Suprapubic skin (tissue), 4 donors: Measurements from ENCODE around the gene MBD4. TPM values are rescaled to one million over a fixed set of nuclear protein-coding genes. Genes with fewer than 3 reads are reported as not detected.

Source experiments
- DNase-seq, 2 donors: peaks; one replicate each; pipeline ENCODE4 v3.0.0-alpha.2; 2019; ENCODE audit warnings: low spot score in 2 of 2
- H3K27ac ChIP-seq: fragments of 200-600 bp; sonication (generic); one replicate; pipeline ENCODE4 v1.5.1; 2019
- H3K27me3 ChIP-seq: fragments of 200-600 bp; sonication (generic); one replicate; pipeline ENCODE4 v1.5.1; 2019
- H3K36me3 ChIP-seq: fragments of 200-600 bp; sonication (generic); one replicate; pipeline ENCODE4 v1.5.1; 2019
- H3K4me1 ChIP-seq: fragments of 200-600 bp; sonication (generic); one replicate; pipeline ENCODE4 v1.5.1; 2019
- H3K4me3 ChIP-seq: fragments of 200-600 bp; sonication (generic); one replicate; pipeline ENCODE4 v1.5.1; 2019; ENCODE audit warnings: mild to moderate bottlenecking
- H3K9me3 ChIP-seq: fragments of 200-600 bp; sonication (generic); one replicate; pipeline ENCODE4 v1.5.1; 2019
- CTCF ChIP-seq, 2 donors: fragments of 200-600 bp in 1 of 2; fragments of 450-650 bp in 1 of 2; sonication (generic) in 1 of 2; IDR thresholded peaks; one replicate each; pipeline ENCODE4 v1.5.1; 2016 to 2019; ENCODE audit warnings: antibody characterized with exemption in 2 of 2, mild to moderate bottlenecking in 1 of 2, moderate library complexity in 1 of 2
- EP300 ChIP-seq: sonication (generic); formaldehyde crosslinking; IDR thresholded peaks from one replicate; pipeline ENCODE4 v1.6.1; 2017; ENCODE audit warnings: antibody characterized with exemption
- POLR2A ChIP-seq, 2 donors: fragments of 450-650 bp; IDR thresholded peaks; one replicate each; pipeline ENCODE4 v1.6.1; 2017; ENCODE audit warnings: antibody characterized with exemption in 2 of 2, mild to moderate bottlenecking in 2 of 2, moderate library complexity in 2 of 2
- POLR2AphosphoS5 ChIP-seq, 3 donors: sonication (generic); formaldehyde crosslinking; IDR thresholded peaks; one replicate each; pipeline ENCODE4 v1.6.1; 2017; ENCODE audit warnings: antibody characterized with exemption in 3 of 3
- WGBS: methylation state at CpG from one replicate; pipeline ENCODE4 v1.1.5; 2018; 5-methylcytosine and 5-hydroxymethylcytosine counted together
- total RNA-seq, 4 donors: library from RNA; depleted of rRNA; stranded (reverse); fragments of >200 nt; gene quantifications; one replicate each; pipeline ENCODE4 v1.1.0, GENCODE V29; 2016

Gene MBD4
- total RNA-seq, 4 donors from 2014 or later, result 14.8 to 42.5 (median 24.0) TPM

GRCh38 chr3:129474984-129475804 is 35.4 kb upstream of the MBD4 start:
- H3K27me3 ChIP-seq, result no peaks in the 10 kb centered on the region
- H3K27ac ChIP-seq, result no peak overlapping the region
- no peaks in the 10 kb centered on the region for H3K4me1 ChIP-seq
- peaks cover 55% of the 10 kb centered on the region for H3K36me3 ChIP-seq
- TF ChIP-seq POLR2A (IDR thresholded peaks at IDR 0.05), result no peak
- TF ChIP-seq EP300, result no peak
- TF ChIP-seq CTCF (IDR thresholded peaks at IDR 0.05), result no peak
- no peak for TF ChIP-seq POLR2AphosphoS5 (IDR thresholded peaks at IDR 0.05)
- H3K4me3 ChIP-seq, result no peak overlapping the region
- H3K9me3 ChIP-seq, result no peaks in the 10 kb centered on the region
- 82% methylated on average over 10 of the region's 10 CpGs for WGBS
- no peak for DNase-seq

GRCh38 chr3:129473769-129474152 is 34.0 kb upstream of the MBD4 start:
- Histone ChIP-seq H3K27ac (no peak overlapping the region), H3K4me1 (peaks cover 2% of the 10 kb centered on the region), H3K9me3 (no peaks in the 10 kb centered on the region), H3K36me3 (peaks cover 44% of the 10 kb centered on the region), H3K27me3 (no peaks in the 10 kb centered on the region), H3K4me3 (no peak overlapping the region)
- no peak for TF ChIP-seq CTCF (IDR thresholded peaks at IDR 0.05)
- TF ChIP-seq EP300, result no peak
- TF ChIP-seq POLR2AphosphoS5 (IDR thresholded peaks at IDR 0.05), result no peak
- TF ChIP-seq POLR2A (IDR thresholded peaks at IDR 0.05), result no peak
- WGBS, result 54% methylated on average over 4 of the region's 4 CpGs
- DNase-seq, result no peak

GRCh38 chr3:129473067-129473768 is 33.5 kb upstream of the MBD4 start:
- no peak overlapping the region for H3K27ac ChIP-seq
- H3K27me3 ChIP-seq, result no peaks in the 10 kb centered on the region
- H3K36me3 ChIP-seq, result peaks cover 40% of the 10 kb centered on the region
- TF ChIP-seq POLR2A (IDR thresholded peaks at IDR 0.05) (no peak), POLR2AphosphoS5 (IDR thresholded peaks at IDR 0.05) (no peak), EP300 (no peak), CTCF (IDR thresholded peaks at IDR 0.05) (no peak)
- no peak overlapping the region for H3K4me3 ChIP-seq
- H3K9me3 ChIP-seq, result no peaks in the 10 kb centered on the region
- WGBS, result 85% methylated on average over 4 of the region's 4 CpGs
- no peak for DNase-seq
- H3K4me1 ChIP-seq, result peaks cover 3% of the 10 kb centered on the region

- WGBS, result 93% methylated on average over 2 of the region's 2 CpGs
- no peak overlapping the region for H3K4me3 ChIP-seq
- no peak overlapping the region for H3K27ac ChIP-seq
- no peaks in the 10 kb centered on the region for H3K9me3 ChIP-seq
- peaks cover 24% of the 10 kb centered on the region for H3K36me3 ChIP-seq
- no peaks in the 10 kb centered on the region for H3K27me3 ChIP-seq
- TF ChIP-seq CTCF (IDR thresholded peaks at IDR 0.05), result no peak
- TF ChIP-seq POLR2AphosphoS5 (IDR thresholded peaks at IDR 0.05), result no peak
- no peak for TF ChIP-seq EP300
- no peak for DNase-seq
- H3K4me1 ChIP-seq, result peaks cover 3% of the 10 kb centered on the region
Observed at GRCh38 chr3:129470861-129471260, 31.1 kb upstream of the MBD4 start.

- DNase-seq, result no peak
- TF ChIP-seq POLR2A (IDR thresholded peaks at IDR 0.05) (no peak), CTCF (IDR thresholded peaks at IDR 0.05) (no peak), EP300 (no peak), POLR2AphosphoS5 (IDR thresholded peaks at IDR 0.05) (no peak)
- Histone ChIP-seq H3K36me3 (peaks cover 29% of the 10 kb centered on the region), H3K4me3 (no peak overlapping the region), H3K27ac (no peak overlapping the region), H3K27me3 (no peaks in the 10 kb centered on the region), H3K4me1 (peaks cover 3% of the 10 kb centered on the region), H3K9me3 (no peaks in the 10 kb centered on the region)
- WGBS, result 81% methylated on average over 2 of the region's 2 CpGs
Observed at GRCh38 chr3:129469026-129469425, 29.3 kb upstream of the MBD4 start.
